HCT116 (cell line): ENCODE results near the gene SLC25A19. TPM values are rescaled to one million over a fixed set of nuclear protein-coding genes. Genes with fewer than 3 reads are reported as not detected.

ENCODE experiments used
- ATAC-seq: fragments of 200-7000 bp; cut with Tn5 transposase; 2 replicates; pipeline ENCODE4 v1.9.1; 2020; ENCODE audit warnings: mild to moderate bottlenecking, moderate library complexity
- BruUV-seq: library from RNA; stranded (reverse); fragments of 400-500 nt; replicated peaks from 2 replicates; lab custom pipeline; 2021; lab: Mats Ljungman, UMichigan
- CTCF ChIA-PET: fragments of 300-600 bp; sonication (Branson Sonifier 250); formaldehyde crosslinking; loops from one replicate; lab custom pipeline; 2021; ENCODE audit warnings: antibody characterized with exemption; lab: Charles Lee
- POLR2A ChIA-PET: fragments of 300-600, 350-600 bp; sonication (Branson Sonifier 250); formaldehyde crosslinking; loops from one replicate; lab custom pipeline; 2021; ENCODE audit warnings: antibody characterized with exemption; lab: Charles Lee
- RAD21 ChIA-PET, 2 experiments: fragments of 300-600 bp; sonication (Branson Sonifier 250); formaldehyde crosslinking; loops; one replicate each; lab custom pipeline; 2023; ENCODE audit warnings: low total read pairs in 2 of 2; ENCODE audit not compliant: uncharacterized antibody in 2 of 2, unreplicated experiment in 2 of 2, low non-redundant PET in 1 of 2; lab: Charles Lee
- DNase-seq: peaks from one replicate; pipeline ENCODE4 v3.0.0-alpha.2; 2010; ENCODE audit warnings: low read depth, low spot score
- H2AFZ ChIP-seq: fragments of 200-600 bp; shearing (Covaris generic), sonication (generic); 2 replicates; pipeline ENCODE4 v1.6.1; 2017; ENCODE audit warnings: low read depth, mixed run types, mixed read lengths, antibody characterized with exemption, low read length; ENCODE audit not compliant: poor library complexity, severe bottlenecking
- H3K27ac ChIP-seq: 2 replicates; pipeline ENCODE4 v1.5.1; 2012; ENCODE audit warnings: low read depth, low read length
- H3K27me3 ChIP-seq: fragments of 200-600 bp; sonication (generic); 2 replicates; pipeline ENCODE4 v1.6.1; 2016; ENCODE audit warnings: mixed run types, low read length, mixed read lengths; ENCODE audit not compliant: insufficient read depth
- H3K36me3 ChIP-seq, 2 experiments: fragments of 200-500 bp in 1 of 2; fragments of 200-600 bp in 1 of 2; sonication (Bioruptor generic) in 1 of 2; sonication (generic) in 1 of 2; 2 replicates each; pipeline versions ENCODE4 v1.5.1 to v1.6.1; 2014 to 2016; ENCODE audit warnings: low read length in 2 of 2, inconsistent platforms in 1 of 2, mixed read lengths in 1 of 2, mixed run types in 1 of 2; ENCODE audit not compliant: insufficient read depth in 2 of 2, control insufficient read depth in 1 of 2
- H3K4me1 ChIP-seq, 2 experiments: fragments of 200-600 bp in 1 of 2; sonication (generic) in 1 of 2; 2 replicates each; pipeline versions ENCODE4 v1.5.1 to v1.6.1; 2012 to 2017; ENCODE audit warnings: low read length in 2 of 2, inconsistent platforms in 1 of 2, mild to moderate bottlenecking in 1 of 2, mixed read lengths in 1 of 2, mixed run types in 1 of 2, moderate library complexity in 1 of 2; ENCODE audit not compliant: insufficient read depth in 2 of 2, control insufficient read depth in 1 of 2
- H3K4me2 ChIP-seq: fragments of 200-600 bp; sonication (generic); 2 replicates; pipeline ENCODE4 v1.6.1; 2017; ENCODE audit warnings: mixed run types, low read length, mixed read lengths
- H3K4me3 ChIP-seq, 2 experiments: fragments of 200-600 bp in 1 of 2; sonication (generic) in 1 of 2; replicated peaks in 1 of 2; 2 replicates each; pipeline ENCODE4 v1.5.1; 2011 to 2016; ENCODE audit warnings: low read length in 2 of 2, control low read depth in 1 of 2, low read depth in 1 of 2, mild to moderate bottlenecking in 1 of 2, mixed read lengths in 1 of 2, mixed run types in 1 of 2
- H3K79me2 ChIP-seq: fragments of 200-600 bp; sonication (generic); 2 replicates; pipeline ENCODE4 v1.6.1; 2017; ENCODE audit warnings: mild to moderate bottlenecking, mixed run types, low read length, moderate library complexity, mixed read lengths; ENCODE audit not compliant: insufficient read depth
- H3K9ac ChIP-seq: fragments of 200-600 bp; sonication (generic); 2 replicates; pipeline ENCODE4 v1.6.1; 2016; ENCODE audit warnings: low read length, mixed read lengths
- H3K9me2 ChIP-seq: fragments of 200-600 bp; sonication (generic), shearing (Covaris generic); 2 replicates; pipeline ENCODE4 v1.6.1; 2017; ENCODE audit warnings: mixed run types, mild to moderate bottlenecking, moderate library complexity; ENCODE audit not compliant: insufficient read depth
- H3K9me3 ChIP-seq, 2 experiments: fragments of 200-500 bp in 1 of 2; fragments of 200-600 bp in 1 of 2; sonication (Bioruptor generic) in 1 of 2; sonication (generic) in 1 of 2; 2 replicates each; pipeline ENCODE4 v1.6.1; 2014 to 2017; ENCODE audit warnings: low read length in 2 of 2, mixed read lengths in 2 of 2, inconsistent platforms in 1 of 2, low read depth in 1 of 2, mild to moderate bottlenecking in 1 of 2, mixed run types in 1 of 2, moderate library complexity in 1 of 2; ENCODE audit not compliant: control insufficient read depth in 1 of 2, insufficient read depth in 1 of 2
- H4K20me1 ChIP-seq: fragments of 200-600 bp; sonication (generic), shearing (Covaris generic); 2 replicates; pipeline ENCODE4 v1.6.1; 2017; ENCODE audit warnings: mixed run types, mild to moderate bottlenecking, moderate library complexity; ENCODE audit not compliant: insufficient read depth
- CTCF ChIP-seq, 3 experiments: fragments of 200-600 bp in 1 of 3; sonication (generic) in 1 of 3; IDR thresholded peaks in 2 of 3; conservative IDR thresholded peaks in 1 of 3; 2 replicates each; pipeline ENCODE4 v1.5.1; 2012 to 2017; ENCODE audit warnings: low read depth in 2 of 3, low read length in 2 of 3, antibody characterized with exemption in 1 of 3, borderline replicate concordance in 1 of 3, control low read depth in 1 of 3, mild to moderate bottlenecking in 1 of 3, mixed read lengths in 1 of 3, mixed run types in 1 of 3, moderate library complexity in 1 of 3; ENCODE audit not compliant: insufficient read depth in 1 of 3
- JUND ChIP-seq: IDR thresholded peaks from 2 replicates; pipeline ENCODE4 v1.6.1; 2012
- POLR2AphosphoS5 ChIP-seq: IDR thresholded peaks from 2 replicates; pipeline ENCODE4 v1.6.1; 2011; ENCODE audit warnings: mild to moderate bottlenecking, low read depth, low read length, moderate library complexity
- REST ChIP-seq: IDR thresholded peaks from 2 replicates; pipeline ENCODE4 v1.6.1; 2012; ENCODE audit warnings: low read depth
- SIN3A ChIP-seq: IDR thresholded peaks from 2 replicates; pipeline ENCODE4 v1.6.1; 2012; ENCODE audit warnings: low read depth
- intact Hi-C: fragments of 100-400 bp; cut with micrococcal nuclease; formaldehyde crosslinking; loops from 2 replicates; pipeline ENCODE4 v1.10.0; 2022
- total RNA-seq: library from RNA; stranded (reverse); gene quantifications from one replicate; pipeline ENCODE4 v1.2.1, GENCODE V29; 2021; ENCODE audit not compliant: unreplicated experiment

The SLC25A19 gene
- total RNA-seq, 1 experiment from 2014 or later = 38.7 TPM

- no peaks in the 10 kb centered on the region for H3K9me3 ChIP-seq
- CTCF ChIA-PET = interaction anchor here (0.9 to 1.3 kb wide), 2 partner anchors 9 to 39 kb away, joined by 4 read pairs; partner anchors contain the start of gene MIF4GD
- peaks cover 59 to 92% of the 10 kb centered on the region in 2 experiments for H3K36me3 ChIP-seq
Measured at GRCh38 chr17:75231741-75232464, 57.3 kb downstream of the SLC25A19 start.

More at GRCh38 chr17:75231741-75232464, 57.3 kb downstream of the SLC25A19 start:
- Histone ChIP-seq H3K27ac (no peak overlapping the region; the same call in 1 of the 2 replicates), H3K4me1 (no peaks in the 10 kb centered on the region), H3K9ac (no peak overlapping the region), H3K4me2 (no peak overlapping the region), H3K4me3 (no peak overlapping the region), H3K27me3 (no peaks in the 10 kb centered on the region), H4K20me1 (no peaks in the 10 kb centered on the region), H3K9me2 (no peaks in the 10 kb centered on the region), H2AFZ (no peak overlapping the region), H3K79me2 (no peaks in the 10 kb centered on the region; the same call in 1 of the 2 replicates)
- ATAC-seq = no peak
- BruUV-seq = no TSS peak
- intact Hi-C loops = no loop called here
- TF ChIP-seq REST (no peak), POLR2AphosphoS5 (no peak), JUND (no peak), CTCF (IDR thresholded peaks at IDR 0.05 in 2 of 3, conservative IDR thresholded peaks at IDR 0.05 in 1 of 3; ENCODE audit: borderline replicate concordance in 1 of 3, insufficient read depth in 1 of 3, low read depth in 2 of 3, low read length in 2 of 3) (no peak), SIN3A (no peak)
- RAD21 ChIA-PET = no interaction called here
- no peak for DNase-seq
- POLR2A ChIA-PET = no interaction called here
